Measurements from ENCODE around the gene TMED10. TPM values are rescaled to one million over a fixed set of nuclear protein-coding genes. Genes with fewer than 3 reads are reported as not detected.
A peak's percentile ranks its signal among the peaks of the same experiment; 100 is the strongest.
"Not testable (repeated sequence)": the region's sequence is repeated elsewhere in the genome, so short reads cannot be mapped to it uniquely, and the experiment has no call there.

TMED10 gene
- total RNA-seq, 1 experiment from 2014 or later, result 159 TPM

- no peak for DNase-seq (ENCODE audit: low spot score)
Measured at GRCh38 chr14:75158843-75159614, 17.4 kb downstream of the TMED10 start.

GRCh38 chr14:75156901-75157300, 19.5 kb downstream of the TMED10 start:
- DNase-seq (ENCODE audit: low spot score), result no peak

- no peak for DNase-seq (ENCODE audit: low spot score)
Measured at GRCh38 chr14:75156111-75156510, 20.3 kb downstream of the TMED10 start.

- no peak for DNase-seq (ENCODE audit: low spot score)
Measured at GRCh38 chr14:75155169-75155568, 21.2 kb downstream of the TMED10 start.

GRCh38 chr14:75153295-75153694, 23.1 kb downstream of the TMED10 start:
- DNase-seq (ENCODE audit: low spot score), result no peak

- DNase-seq (ENCODE audit: low spot score), result no peak
Measured at GRCh38 chr14:75151851-75152250, 24.6 kb downstream of the TMED10 start.

- DNase-seq (ENCODE audit: low spot score), result not testable (repeated sequence)
Measured at GRCh38 chr14:75150637-75151036, 25.8 kb downstream of the TMED10 start.

- no peak for DNase-seq (ENCODE audit: low spot score)
Measured at GRCh38 chr14:75150150-75150549, 26.3 kb downstream of the TMED10 start.

GRCh38 chr14:75147423-75148071, 28.9 kb downstream of the TMED10 start:
- peak; percentile 18 for DNase-seq (ENCODE audit: low spot score)

GRCh38 chr14:75144944-75145343, 31.5 kb downstream of the TMED10 start:
- no peak for DNase-seq (ENCODE audit: low spot score)

GRCh38 chr14:75143761-75144527, 32.5 kb downstream of the TMED10 start:
- DNase-seq (ENCODE audit: low spot score), result no peak

GRCh38 chr14:75142494-75142893, 33.9 kb downstream of the TMED10 start:
- DNase-seq (ENCODE audit: low spot score), result no peak

- peak; percentile 5 for DNase-seq (ENCODE audit: low spot score)
Measured at GRCh38 chr14:75141967-75142366, 34.4 kb downstream of the TMED10 start.

GRCh38 chr14:75141062-75141461, 35.4 kb downstream of the TMED10 start:
- no peak for DNase-seq (ENCODE audit: low spot score)

GRCh38 chr14:75140620-75141019, 35.8 kb downstream of the TMED10 start:
- no peak for DNase-seq (ENCODE audit: low spot score)

GRCh38 chr14:75139185-75139584, 37.2 kb downstream of the TMED10 start:
- DNase-seq (ENCODE audit: low spot score), result no peak

GRCh38 chr14:75138492-75138891, 37.9 kb downstream of the TMED10 start:
- DNase-seq (ENCODE audit: low spot score), result no peak

- no peak for DNase-seq (ENCODE audit: low spot score)
Measured at GRCh38 chr14:75134644-75135043, 41.8 kb downstream of the TMED10 start.

- DNase-seq (ENCODE audit: low spot score), result no peak
Measured at GRCh38 chr14:75133597-75133996, 42.8 kb downstream of the TMED10 start.

GRCh38 chr14:75132382-75133086, 43.9 kb downstream of the TMED10 start:
- peak; percentile 40 for DNase-seq (ENCODE audit: low spot score)

- no peak for DNase-seq (ENCODE audit: low spot score)
Measured at GRCh38 chr14:75128596-75128990, 47.8 kb downstream of the TMED10 start.

Measured in A172 (cell line).